Type B pancreatic cell (in vitro differentiated cells): ENCODE data around the gene FGFR2. TPM values are rescaled to one million over a fixed set of nuclear protein-coding genes. Genes with fewer than 3 reads are reported as not detected.

Source experiments
- DNase-seq: peaks from one replicate; pipeline ENCODE4 v3.0.0; 2021; ENCODE audit warnings: mixed read lengths; ENCODE audit not compliant: unreplicated experiment; ENCODE audit errors: extremely low spot score
- H3K27ac Mint-ChIP-seq: 2 replicates; pipeline ENCODE4 v1.8.0; 2021; ENCODE audit warnings: mild to moderate bottlenecking, mixed read lengths
- H3K27me3 Mint-ChIP-seq: 2 replicates; pipeline ENCODE4 v1.8.0; 2021; ENCODE audit warnings: mixed read lengths
- H3K36me3 Mint-ChIP-seq: 2 replicates; pipeline ENCODE4 v1.8.0; 2021; ENCODE audit warnings: mixed read lengths
- H3K4me1 Mint-ChIP-seq: one replicate; pipeline ENCODE4 v1.8.0; 2021; ENCODE audit warnings: mixed read lengths; ENCODE audit not compliant: unreplicated experiment
- H3K4me3 Mint-ChIP-seq: 2 replicates; pipeline ENCODE4 v1.8.0; 2021; ENCODE audit warnings: mild to moderate bottlenecking, mixed read lengths
- H3K9me3 Mint-ChIP-seq: 2 replicates; pipeline ENCODE4 v1.8.0; 2021; ENCODE audit warnings: mixed read lengths
- CTCF ChIP-seq: fragments of 200-600 bp; sonication (generic); conservative IDR thresholded peaks from 2 replicates; pipeline ENCODE4 v1.5.0; 2021; ENCODE audit warnings: antibody characterized with exemption, mild to moderate bottlenecking
- total RNA-seq: library from RNA; stranded (reverse); gene quantifications from 2 replicates; pipeline ENCODE4 v1.2.1, GENCODE V29; 2021; ENCODE audit warnings: low replicate concordance

FGFR2 gene
- total RNA-seq, 1 donor from 2014 or later = 173 TPM

- Mint-ChIP-seq H3K9me3 (peaks cover 4% of the 10 kb centered on the region), H3K27ac (peak overlapping the region; percentile 52), H3K36me3 (peaks cover 38% of the 10 kb centered on the region), H3K27me3 (no peaks in the 10 kb centered on the region), H3K4me1 (peaks cover 56% of the 10 kb centered on the region), H3K4me3 (peak overlapping the region; percentile 39)
- no peak for DNase-seq
- TF ChIP-seq CTCF = no peak
Measured at GRCh38 chr10:121572859-121573537, 25.2 kb downstream of the FGFR2 start.

GRCh38 chr10:121570315-121570714 lies 27.9 kb downstream of the FGFR2 start:
- no peak overlapping the region for H3K4me3 Mint-ChIP-seq
- peak overlapping the region; percentile 7 for H3K27ac Mint-ChIP-seq

GRCh38 chr10:121568275-121568674 lies 30.0 kb downstream of the FGFR2 start:
- H3K4me3 Mint-ChIP-seq = no peak overlapping the region
- H3K27ac Mint-ChIP-seq = no peak overlapping the region
- TF ChIP-seq CTCF = no peak

More at GRCh38 chr10:121570315-121570714, 27.9 kb downstream of the FGFR2 start:
- no peak for DNase-seq
- H3K27me3 Mint-ChIP-seq = no peaks in the 10 kb centered on the region
- H3K9me3 Mint-ChIP-seq = peaks cover 3% of the 10 kb centered on the region
- peaks cover 67% of the 10 kb centered on the region for H3K4me1 Mint-ChIP-seq
- TF ChIP-seq CTCF = no peak
- peaks cover 50% of the 10 kb centered on the region for H3K36me3 Mint-ChIP-seq

GRCh38 chr10:121567569-121567968 lies 30.7 kb downstream of the FGFR2 start:
- no peak overlapping the region for H3K4me3 Mint-ChIP-seq
- no peak overlapping the region for H3K27ac Mint-ChIP-seq
- H3K36me3 Mint-ChIP-seq = peaks cover 57% of the 10 kb centered on the region
- H3K4me1 Mint-ChIP-seq = peaks cover 55% of the 10 kb centered on the region
- DNase-seq = no peak
- no peak for TF ChIP-seq CTCF
- H3K9me3 Mint-ChIP-seq = no peaks in the 10 kb centered on the region
- no peaks in the 10 kb centered on the region for H3K27me3 Mint-ChIP-seq

More at GRCh38 chr10:121568275-121568674, 30.0 kb downstream of the FGFR2 start:
- Mint-ChIP-seq H3K9me3 (no peaks in the 10 kb centered on the region), H3K36me3 (peaks cover 58% of the 10 kb centered on the region), H3K4me1 (peaks cover 60% of the 10 kb centered on the region), H3K27me3 (no peaks in the 10 kb centered on the region)
- no peak for DNase-seq

GRCh38 chr10:121566755-121567154 lies 31.5 kb downstream of the FGFR2 start:
- H3K27me3 Mint-ChIP-seq = no peaks in the 10 kb centered on the region
- H3K27ac Mint-ChIP-seq = no peak overlapping the region
- H3K4me1 Mint-ChIP-seq = peaks cover 56% of the 10 kb centered on the region
- peaks cover 3% of the 10 kb centered on the region for H3K9me3 Mint-ChIP-seq
- no peak for DNase-seq
- TF ChIP-seq CTCF = no peak
- H3K4me3 Mint-ChIP-seq = no peak overlapping the region
- peaks cover 64% of the 10 kb centered on the region for H3K36me3 Mint-ChIP-seq
